GM12878 (cell line): ENCODE results near the gene SYT8.

ENCODE experiments used
- EGR1 ChIP-seq, 2 experiments: IDR thresholded peaks; 1 replicate in 1 of 2; 2 replicates in 1 of 2; pipeline ENCODE4 v1.6.1; 2011 to 2012; ENCODE audit warnings: low read depth in 2 of 2, low read length in 2 of 2, borderline replicate concordance in 1 of 2, mild to moderate bottlenecking in 1 of 2, moderate library complexity in 1 of 2
- JUNB ChIP-seq: IDR thresholded peaks from 2 replicates; pipeline ENCODE4 v1.6.1; 2016; ENCODE audit warnings: antibody characterized with exemption, mild to moderate bottlenecking
- KAT2A ChIP-seq: conservative IDR thresholded peaks from 2 replicates; pipeline ENCODE4 v1.6.1; 2011; ENCODE audit warnings: low read depth, low read length; ENCODE audit not compliant: control insufficient read depth
- TF ChIP-seq, protein P1 (sequence below): fragments of 450-650 bp; IDR thresholded peaks from 2 replicates; pipeline ENCODE4 v1.6.1; 2017; ENCODE audit warnings: mild to moderate bottlenecking, moderate library complexity
- TF ChIP-seq, protein P2 (sequence below), 3 experiments: IDR thresholded peaks in 2 of 3; conservative IDR thresholded peaks in 1 of 3; 2 replicates each; pipeline ENCODE4 v1.5.1; 2011; ENCODE audit warnings: low read depth in 3 of 3, low read length in 3 of 3, mild to moderate bottlenecking in 3 of 3, control low read depth in 2 of 3, moderate library complexity in 2 of 3, inconsistent platforms in 1 of 3, mixed read lengths in 1 of 3; ENCODE audit not compliant: control insufficient read depth in 2 of 3, insufficient read depth in 1 of 3; ENCODE audit errors: extremely low read depth in 1 of 3

DNA sequence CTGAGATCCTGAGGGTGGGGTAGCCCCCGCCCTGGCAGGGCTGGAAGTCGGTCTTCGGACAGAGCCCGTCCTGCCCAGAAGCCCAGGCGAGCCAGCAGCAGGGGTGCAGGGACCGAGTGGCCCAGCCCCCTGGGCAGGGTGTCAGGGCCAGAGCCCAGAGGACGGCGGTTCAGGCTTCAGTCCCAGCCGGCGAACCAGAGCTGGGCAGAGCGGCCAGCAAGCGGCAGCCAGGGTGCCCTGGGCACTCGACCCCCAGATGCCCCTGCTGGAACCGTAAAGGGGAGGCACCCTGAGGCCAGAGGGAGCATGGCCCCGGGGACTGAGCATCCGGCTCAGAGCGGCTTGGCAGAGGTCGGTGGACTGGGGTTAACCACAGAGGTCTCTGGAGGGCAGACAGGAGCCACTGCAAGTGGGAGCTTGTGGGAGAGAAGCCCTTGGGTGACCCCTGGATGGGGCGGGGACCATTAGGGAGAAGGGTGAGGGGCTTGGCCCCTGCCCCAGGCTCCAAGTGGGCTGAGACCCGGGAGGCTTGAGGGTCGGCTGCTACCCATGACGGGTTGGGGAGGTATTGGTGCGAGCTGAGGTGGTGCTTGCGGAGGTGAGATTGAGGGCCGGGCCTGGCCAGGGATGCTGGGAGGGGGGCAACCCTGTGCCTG is 34.0 kb downstream of the SYT8 start:
- TF ChIP-seq JUNB: no peak
- TF ChIP-seq, protein P1, sequence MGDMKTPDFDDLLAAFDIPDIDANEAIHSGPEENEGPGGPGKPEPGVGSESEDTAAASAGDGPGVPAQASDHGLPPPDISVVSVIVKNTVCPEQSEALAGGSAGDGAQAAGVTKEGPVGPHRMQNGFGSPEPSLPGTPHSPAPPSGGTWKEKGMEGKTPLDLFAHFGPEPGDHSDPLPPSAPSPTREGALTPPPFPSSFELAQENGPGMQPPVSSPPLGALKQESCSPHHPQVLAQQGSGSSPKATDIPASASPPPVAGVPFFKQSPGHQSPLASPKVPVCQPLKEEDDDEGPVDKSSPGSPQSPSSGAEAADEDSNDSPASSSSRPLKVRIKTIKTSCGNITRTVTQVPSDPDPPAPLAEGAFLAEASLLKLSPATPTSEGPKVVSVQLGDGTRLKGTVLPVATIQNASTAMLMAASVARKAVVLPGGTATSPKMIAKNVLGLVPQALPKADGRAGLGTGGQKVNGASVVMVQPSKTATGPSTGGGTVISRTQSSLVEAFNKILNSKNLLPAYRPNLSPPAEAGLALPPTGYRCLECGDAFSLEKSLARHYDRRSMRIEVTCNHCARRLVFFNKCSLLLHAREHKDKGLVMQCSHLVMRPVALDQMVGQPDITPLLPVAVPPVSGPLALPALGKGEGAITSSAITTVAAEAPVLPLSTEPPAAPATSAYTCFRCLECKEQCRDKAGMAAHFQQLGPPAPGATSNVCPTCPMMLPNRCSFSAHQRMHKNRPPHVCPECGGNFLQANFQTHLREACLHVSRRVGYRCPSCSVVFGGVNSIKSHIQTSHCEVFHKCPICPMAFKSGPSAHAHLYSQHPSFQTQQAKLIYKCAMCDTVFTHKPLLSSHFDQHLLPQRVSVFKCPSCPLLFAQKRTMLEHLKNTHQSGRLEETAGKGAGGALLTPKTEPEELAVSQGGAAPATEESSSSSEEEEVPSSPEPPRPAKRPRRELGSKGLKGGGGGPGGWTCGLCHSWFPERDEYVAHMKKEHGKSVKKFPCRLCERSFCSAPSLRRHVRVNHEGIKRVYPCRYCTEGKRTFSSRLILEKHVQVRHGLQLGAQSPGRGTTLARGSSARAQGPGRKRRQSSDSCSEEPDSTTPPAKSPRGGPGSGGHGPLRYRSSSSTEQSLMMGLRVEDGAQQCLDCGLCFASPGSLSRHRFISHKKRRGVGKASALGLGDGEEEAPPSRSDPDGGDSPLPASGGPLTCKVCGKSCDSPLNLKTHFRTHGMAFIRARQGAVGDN: no peak
- no peak for TF ChIP-seq KAT2A
- TF ChIP-seq, protein P2, sequence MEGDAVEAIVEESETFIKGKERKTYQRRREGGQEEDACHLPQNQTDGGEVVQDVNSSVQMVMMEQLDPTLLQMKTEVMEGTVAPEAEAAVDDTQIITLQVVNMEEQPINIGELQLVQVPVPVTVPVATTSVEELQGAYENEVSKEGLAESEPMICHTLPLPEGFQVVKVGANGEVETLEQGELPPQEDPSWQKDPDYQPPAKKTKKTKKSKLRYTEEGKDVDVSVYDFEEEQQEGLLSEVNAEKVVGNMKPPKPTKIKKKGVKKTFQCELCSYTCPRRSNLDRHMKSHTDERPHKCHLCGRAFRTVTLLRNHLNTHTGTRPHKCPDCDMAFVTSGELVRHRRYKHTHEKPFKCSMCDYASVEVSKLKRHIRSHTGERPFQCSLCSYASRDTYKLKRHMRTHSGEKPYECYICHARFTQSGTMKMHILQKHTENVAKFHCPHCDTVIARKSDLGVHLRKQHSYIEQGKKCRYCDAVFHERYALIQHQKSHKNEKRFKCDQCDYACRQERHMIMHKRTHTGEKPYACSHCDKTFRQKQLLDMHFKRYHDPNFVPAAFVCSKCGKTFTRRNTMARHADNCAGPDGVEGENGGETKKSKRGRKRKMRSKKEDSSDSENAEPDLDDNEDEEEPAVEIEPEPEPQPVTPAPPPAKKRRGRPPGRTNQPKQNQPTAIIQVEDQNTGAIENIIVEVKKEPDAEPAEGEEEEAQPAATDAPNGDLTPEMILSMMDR (IDR thresholded peaks at IDR 0.05 in 2 of 3, conservative IDR thresholded peaks at IDR 0.05 in 1 of 3; ENCODE audit: control insufficient read depth in 2 of 3, extremely low read depth in 1 of 3, insufficient read depth in 1 of 3, low read depth in 3 of 3, low read length in 3 of 3): no peak
- no peak for TF ChIP-seq EGR1 (IDR thresholded peaks at IDR 0.05; ENCODE audit: borderline replicate concordance in 1 of 2, low read depth in 2 of 2, low read length in 2 of 2)
